GM18505 (cell line): Measurements from ENCODE around the gene KIF6.

ENCODE experiments used
- ATAC-seq: cut with Tn5 transposase; IDR thresholded peaks from one replicate; pipeline ENCODE4 v1.9.1; 2021; ENCODE audit not compliant: unreplicated experiment
- POLR2A ChIP-seq: IDR thresholded peaks from 4 replicates; pipeline ENCODE4 v1.6.1; 2011; ENCODE audit warnings: borderline replicate concordance; ENCODE audit not compliant: insufficient read depth, insufficient read length; ENCODE audit errors: extremely low read depth

The KIF6 gene

GRCh38 chr6:39665861-39666260, 59.3 kb downstream of the KIF6 start:
- no peak for TF ChIP-seq POLR2A

GRCh38 chr6:39664173-39664572, 61.0 kb downstream of the KIF6 start:
- no peak for ATAC-seq
- no peak for TF ChIP-seq POLR2A

More at GRCh38 chr6:39665861-39666260, 59.3 kb downstream of the KIF6 start:
- ATAC-seq: no peak

GRCh38 chr6:39657355-39658135, 67.7 kb downstream of the KIF6 start:
- ATAC-seq: no peak
- no peak for TF ChIP-seq POLR2A

GRCh38 chr6:39654121-39654520, 71.1 kb downstream of the KIF6 start:
- no peak for TF ChIP-seq POLR2A

GRCh38 chr6:39653612-39654011, 71.6 kb downstream of the KIF6 start:
- ATAC-seq: no peak
- TF ChIP-seq POLR2A: no peak

More at GRCh38 chr6:39654121-39654520, 71.1 kb downstream of the KIF6 start:
- no peak for ATAC-seq

- no peak for TF ChIP-seq POLR2A
Observed at GRCh38 chr6:39649996-39650395, 75.2 kb downstream of the KIF6 start.

GRCh38 chr6:39646751-39647420, 78.3 kb downstream of the KIF6 start:
- TF ChIP-seq POLR2A: no peak
- ATAC-seq: no peak

More at GRCh38 chr6:39649996-39650395, 75.2 kb downstream of the KIF6 start:
- no peak for ATAC-seq

GRCh38 chr6:39642270-39642669, 82.9 kb downstream of the KIF6 start:
- no peak for TF ChIP-seq POLR2A
- ATAC-seq: no peak

- no peak for TF ChIP-seq POLR2A
Observed at GRCh38 chr6:39638126-39638822, 86.9 kb downstream of the KIF6 start.

GRCh38 chr6:39634646-39635341, 90.4 kb downstream of the KIF6 start:
- no peak for ATAC-seq
- TF ChIP-seq POLR2A: no peak

More at GRCh38 chr6:39638126-39638822, 86.9 kb downstream of the KIF6 start:
- no peak for ATAC-seq

- TF ChIP-seq POLR2A: no peak
- no peak for ATAC-seq
Observed at GRCh38 chr6:39625209-39625608, 100.0 kb downstream of the KIF6 start.

GRCh38 chr6:39623750-39624149, 101.5 kb downstream of the KIF6 start:
- ATAC-seq: no peak
- TF ChIP-seq POLR2A: no peak

GRCh38 chr6:39617520-39617919, 107.7 kb downstream of the KIF6 start:
- no peak for TF ChIP-seq POLR2A
- no peak for ATAC-seq

- no peak for TF ChIP-seq POLR2A
- no peak for ATAC-seq
Observed at GRCh38 chr6:39617026-39617425, 108.2 kb downstream of the KIF6 start.

GRCh38 chr6:39615622-39616021, 109.6 kb downstream of the KIF6 start:
- TF ChIP-seq POLR2A: no peak
- ATAC-seq: no peak
